Effector memory CD4-positive, alpha-beta T cell (primary cell): ENCODE measurements around the gene C6orf15.

Source experiments
- DNase-seq, 3 donors: peaks; one replicate each; pipeline ENCODE4 v3.0.0-alpha.2; 2020
- H3K27ac ChIP-seq: 2 replicates; pipeline ENCODE4 v1.7.0; 2013; ENCODE audit warnings: mild to moderate bottlenecking, low read length, moderate library complexity; ENCODE audit not compliant: insufficient read depth, poor library complexity, severe bottlenecking
- H3K27me3 ChIP-seq: replicated peaks from 2 replicates; pipeline ENCODE4 v1.7.0; 2013; ENCODE audit warnings: mild to moderate bottlenecking, low read length; ENCODE audit not compliant: insufficient read depth, control insufficient read depth, poor library complexity, severe bottlenecking
- H3K36me3 ChIP-seq: 2 replicates; pipeline ENCODE4 v1.7.0; 2013; ENCODE audit warnings: mild to moderate bottlenecking, low read length, moderate library complexity; ENCODE audit not compliant: control insufficient read depth, insufficient read depth
- H3K4me1 ChIP-seq: 2 replicates; pipeline ENCODE4 v1.7.0; 2013; ENCODE audit warnings: low read length, mild to moderate bottlenecking; ENCODE audit not compliant: control insufficient read depth, insufficient read depth, poor library complexity, severe bottlenecking
- H3K4me3 ChIP-seq: 2 replicates; pipeline ENCODE4 v1.7.0; 2013; ENCODE audit warnings: low read length, low read depth, mild to moderate bottlenecking; ENCODE audit not compliant: insufficient read depth, poor library complexity, severe bottlenecking
- H3K9me3 ChIP-seq: 2 replicates; pipeline ENCODE4 v1.7.0; 2013; ENCODE audit warnings: mild to moderate bottlenecking, low read length, moderate library complexity; ENCODE audit not compliant: control insufficient read depth

C6orf15 gene

GRCh38 chr6:31110825-31111582 lies 1.4 kb downstream of the C6orf15 start:
- DNase-seq, result no peak
- Histone ChIP-seq H3K27ac (no peak overlapping the region), H3K4me3 (no peak overlapping the region), H3K4me1 (no peaks in the 10 kb centered on the region), H3K36me3 (no peaks in the 10 kb centered on the region), H3K27me3 (no peaks in the 10 kb centered on the region), H3K9me3 (no peaks in the 10 kb centered on the region)

DNA sequence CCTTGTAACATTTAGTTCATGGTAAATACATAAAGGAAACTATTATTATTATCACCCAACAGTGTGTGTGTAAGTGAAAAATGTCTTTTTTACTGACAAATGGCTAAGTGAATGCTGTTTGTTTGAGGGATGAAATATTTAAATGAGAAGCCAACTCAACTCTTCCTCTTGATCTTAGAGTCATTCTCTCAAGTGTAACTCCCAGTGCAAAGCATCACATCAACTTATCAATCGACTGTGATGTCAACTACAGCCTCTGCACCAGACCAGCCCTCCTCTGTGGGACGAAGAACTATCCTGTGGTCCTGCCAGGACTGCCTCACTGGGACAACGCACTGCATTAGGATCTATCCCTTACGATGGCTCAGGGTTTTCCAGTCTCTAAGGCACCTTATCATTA lies 5.3 kb downstream of the C6orf15 start:
- no peak for DNase-seq
- Histone ChIP-seq H3K4me3 (no peak overlapping the region), H3K36me3 (no peaks in the 10 kb centered on the region), H3K27ac (no peak overlapping the region), H3K27me3 (no peaks in the 10 kb centered on the region), H3K4me1 (no peaks in the 10 kb centered on the region), H3K9me3 (no peaks in the 10 kb centered on the region)

DNA sequence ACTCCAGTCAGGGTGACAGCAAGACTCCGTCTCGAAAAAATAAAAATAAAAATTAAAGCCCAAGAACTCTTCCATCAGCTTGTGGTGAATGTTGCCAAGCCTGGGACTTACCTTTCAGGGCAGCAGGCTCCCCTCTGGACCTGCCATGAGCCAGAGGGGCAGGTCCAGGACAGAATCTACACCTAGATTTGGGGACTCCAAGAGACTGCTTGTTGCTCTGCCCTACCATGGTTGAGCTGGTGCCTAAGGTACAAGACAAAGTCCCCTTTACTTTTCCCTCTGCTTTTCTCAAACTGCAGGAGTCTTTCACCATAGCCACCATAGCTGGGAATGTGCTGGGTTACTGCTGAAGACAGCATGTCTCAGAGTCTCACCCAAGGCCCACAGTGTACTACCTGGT lies 9.2 kb downstream of the C6orf15 start:
- DNase-seq, result no peak
- Histone ChIP-seq H3K27ac (no peak overlapping the region), H3K4me3 (no peak overlapping the region)

GRCh38 chr6:31098449-31098938 lies 13.9 kb downstream of the C6orf15 start:
- Histone ChIP-seq H3K27ac (no peak overlapping the region), H3K9me3 (no peaks in the 10 kb centered on the region), H3K4me3 (no peak overlapping the region), H3K27me3 (no peaks in the 10 kb centered on the region), H3K4me1 (peaks cover 28% of the 10 kb centered on the region), H3K36me3 (no peaks in the 10 kb centered on the region)
- DNase-seq, result no peak

More for the DNA sequence above, 9.2 kb downstream of the C6orf15 start:
- Histone ChIP-seq H3K36me3 (no peaks in the 10 kb centered on the region), H3K4me1 (no peaks in the 10 kb centered on the region), H3K9me3 (no peaks in the 10 kb centered on the region), H3K27me3 (no peaks in the 10 kb centered on the region)

- Histone ChIP-seq H3K4me1 (peaks cover 28% of the 10 kb centered on the region), H3K36me3 (no peaks in the 10 kb centered on the region), H3K27me3 (no peaks in the 10 kb centered on the region), H3K9me3 (no peaks in the 10 kb centered on the region), H3K27ac (no peak overlapping the region), H3K4me3 (no peak overlapping the region)
- DNase-seq, result no peak
These were observed 15.7 kb downstream of the C6orf15 start for GRCh38 chr6:31096656-31097055.

DNA sequence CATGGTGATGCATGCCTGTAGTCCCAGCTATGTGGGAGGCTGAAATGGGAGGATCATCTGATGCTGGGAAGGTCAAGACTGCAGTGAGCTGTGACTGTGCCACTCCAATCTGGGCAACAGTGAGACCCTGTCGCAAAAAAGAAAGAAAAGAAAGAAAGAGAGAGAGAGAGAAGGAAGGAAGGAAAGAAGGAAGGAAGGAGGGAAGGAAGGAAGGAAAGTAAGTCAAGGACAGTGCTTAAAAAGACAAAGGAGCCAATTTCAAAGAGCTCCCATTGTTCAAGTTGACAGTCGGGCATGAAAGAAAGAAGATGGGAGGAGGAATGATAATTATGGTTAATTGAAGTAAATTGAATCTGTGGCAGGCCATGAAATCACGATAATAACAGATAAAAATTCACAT lies 16.2 kb downstream of the C6orf15 start:
- Histone ChIP-seq H3K36me3 (no peaks in the 10 kb centered on the region), H3K27me3 (no peaks in the 10 kb centered on the region), H3K9me3 (no peaks in the 10 kb centered on the region), H3K4me3 (no peak overlapping the region), H3K4me1 (peaks cover 28% of the 10 kb centered on the region), H3K27ac (no peak overlapping the region)
- DNase-seq, result no peak

- peak overlapping the region; percentile 5 for H3K4me3 ChIP-seq
- peak overlapping the region; percentile 24 for H3K27ac ChIP-seq
- peaks cover 28% of the 10 kb centered on the region for H3K4me1 ChIP-seq
- H3K36me3 ChIP-seq, result no peaks in the 10 kb centered on the region
- no peaks in the 10 kb centered on the region for H3K27me3 ChIP-seq
- peak in 1 of 3 donors; percentile 14 for DNase-seq
- H3K9me3 ChIP-seq, result no peaks in the 10 kb centered on the region
These were observed 17.9 kb downstream of the C6orf15 start for GRCh38 chr6:31094389-31094881.

DNA sequence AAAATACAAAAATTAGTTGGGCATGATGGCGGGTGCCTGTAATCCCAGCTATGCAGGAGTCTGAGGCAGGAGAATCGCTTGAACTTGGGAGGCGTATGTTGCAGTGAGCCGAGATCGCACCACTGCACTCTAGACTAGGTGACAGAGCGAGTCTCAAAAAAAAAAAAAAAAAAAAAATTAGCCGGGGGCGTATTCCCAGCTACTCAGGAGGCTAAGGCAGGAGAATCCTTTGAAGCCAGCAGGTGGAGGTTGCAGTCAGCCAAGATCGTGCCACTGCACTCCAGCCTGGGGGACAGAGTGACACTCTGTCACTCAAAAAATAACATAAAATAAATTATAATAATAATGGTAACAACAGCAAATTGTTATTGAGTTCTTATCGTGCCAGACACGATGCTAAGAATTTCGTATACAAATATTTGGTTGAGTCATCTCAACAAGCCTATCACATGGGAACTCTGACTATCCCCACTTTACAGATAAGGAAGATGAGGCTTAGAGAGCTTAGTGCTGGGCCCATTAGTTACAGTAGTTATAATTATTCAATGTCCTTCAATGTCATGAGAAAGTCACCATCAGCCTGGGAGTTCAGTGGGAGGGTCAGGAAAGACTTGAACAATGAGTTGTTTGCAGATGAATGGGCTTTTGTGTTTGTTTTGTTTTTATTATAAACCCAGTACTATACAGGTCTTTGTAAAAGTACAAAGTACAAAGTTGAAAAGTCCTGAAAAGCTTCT lies 19.4 kb downstream of the C6orf15 start:
- DNase-seq, result no peak
- Histone ChIP-seq H3K27ac (no peak overlapping the region), H3K9me3 (no peaks in the 10 kb centered on the region), H3K4me3 (no peak overlapping the region), H3K27me3 (no peaks in the 10 kb centered on the region), H3K4me1 (peaks cover 28% of the 10 kb centered on the region), H3K36me3 (no peaks in the 10 kb centered on the region)

- Histone ChIP-seq H3K27me3 (no peaks in the 10 kb centered on the region), H3K4me3 (no peak overlapping the region), H3K4me1 (peaks cover 34% of the 10 kb centered on the region), H3K27ac (no peak overlapping the region), H3K36me3 (no peaks in the 10 kb centered on the region), H3K9me3 (no peaks in the 10 kb centered on the region)
- no peak for DNase-seq
These were observed 20.1 kb downstream of the C6orf15 start for GRCh38 chr6:31092238-31092637.

DNA sequence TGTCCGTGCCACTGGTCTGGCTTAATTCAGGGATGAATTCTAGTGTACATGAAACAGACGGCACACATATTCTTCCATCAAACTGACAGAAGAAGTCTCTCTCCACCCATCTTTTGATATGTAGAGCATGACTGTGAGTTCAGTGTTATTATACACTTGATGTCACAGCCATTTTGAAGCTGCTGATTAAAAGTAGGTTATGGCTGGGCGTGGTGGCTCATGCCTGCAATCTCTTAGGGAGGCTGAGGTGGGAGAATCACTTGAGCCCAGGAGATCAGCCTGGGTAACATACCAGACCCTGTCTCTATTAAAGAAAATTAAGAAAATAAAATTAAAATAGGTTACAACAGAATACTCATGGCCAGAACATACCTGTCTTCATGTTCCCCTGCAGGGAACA lies 20.7 kb downstream of the C6orf15 start:
- H3K36me3 ChIP-seq, result no peaks in the 10 kb centered on the region
- H3K27ac ChIP-seq, result no peak overlapping the region
- no peaks in the 10 kb centered on the region for H3K9me3 ChIP-seq
- H3K4me1 ChIP-seq, result peaks cover 31% of the 10 kb centered on the region
- H3K27me3 ChIP-seq, result no peaks in the 10 kb centered on the region
- no peak overlapping the region for H3K4me3 ChIP-seq
- DNase-seq, result no peak
